ENCODE measurements around the gene ADAMTS8. TPM values are rescaled to one million over a fixed set of nuclear protein-coding genes. Genes with fewer than 3 reads are reported as not detected.

ADAMTS8 gene
- total and polyA plus RNA-seq, 2 experiments from 2014 or later, result under 0.01 to 0.10 TPM

DNA sequence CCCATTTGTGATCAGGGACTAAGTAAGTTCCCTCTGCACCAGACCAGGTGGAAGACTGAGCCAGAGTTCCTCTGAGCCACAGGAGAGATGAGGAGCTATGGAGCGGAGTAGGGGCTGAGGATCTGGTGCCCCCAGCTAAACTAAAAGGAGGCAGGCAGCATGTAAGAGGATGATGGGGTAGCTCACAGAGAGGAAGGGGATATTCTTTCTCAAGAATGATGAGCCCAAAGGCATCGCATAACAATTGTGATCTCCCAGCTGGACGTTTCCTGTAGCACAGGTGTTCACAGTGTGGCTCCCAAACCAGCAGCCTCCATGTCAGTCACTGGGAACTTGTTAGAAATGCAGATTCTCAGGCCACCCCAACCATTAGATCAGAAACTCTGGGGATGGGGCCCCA is 24.4 kb downstream of the ADAMTS8 start:
- H3K9me2 ChIP-seq (ENCODE audit: insufficient read depth), result no peaks in the 10 kb centered on the region
- peak overlapping the region; percentile 70 for H3K4me2 ChIP-seq (ENCODE audit: unreplicated experiment)
- H3K79me2 ChIP-seq (ENCODE audit: insufficient read depth), result no peaks in the 10 kb centered on the region
- H3K27me3 ChIP-seq (replicated peaks; ENCODE audit: insufficient read depth), result no peaks in the 10 kb centered on the region
- H3F3A ChIP-seq (ENCODE audit: insufficient read depth), result peaks cover 61% of the 10 kb centered on the region
- H3K9me3 ChIP-seq (ENCODE audit: low read depth), result no peaks in the 10 kb centered on the region
- in situ Hi-C loops (cut with MboI), result no loop called here
- H3K4me3 ChIP-seq, result 0 out of 2 replicates have a peak overlapping the region, but pooled peaks have one; percentile 32
- 79 to 83% methylated on average over 3 of the region's 3 CpGs for WGBS, 2 experiments (ENCODE audit: low coverage in 1 of 2, low lambda C conversion rate in 2 of 2, missing lambda C conversion rate in 2 of 2)
- no peaks in the 10 kb centered on the region for H4K20me1 ChIP-seq (ENCODE audit: insufficient read depth)
- TF ChIP-seq EZH2phosphoT487 (IDR thresholded peaks at IDR 0.05; ENCODE audit: insufficient read depth, low read depth) (no peak), EZH2 (IDR thresholded peaks at IDR 0.05; ENCODE audit: insufficient read depth, poor library complexity, severe bottlenecking) (no peak)
- H3K36me3 ChIP-seq (ENCODE audit: low read depth), result no peaks in the 10 kb centered on the region
- H3K9ac ChIP-seq, result peak overlapping the region; percentile 11; the same call in 1 of the 2 replicates
- H3K27ac ChIP-seq, result peak overlapping the region; percentile 71
- H2AFZ ChIP-seq, result no peak overlapping the region
- H3K4me1 ChIP-seq (ENCODE audit: insufficient read depth), result peaks cover 53% of the 10 kb centered on the region
- DNase-seq, result no peak

DNA sequence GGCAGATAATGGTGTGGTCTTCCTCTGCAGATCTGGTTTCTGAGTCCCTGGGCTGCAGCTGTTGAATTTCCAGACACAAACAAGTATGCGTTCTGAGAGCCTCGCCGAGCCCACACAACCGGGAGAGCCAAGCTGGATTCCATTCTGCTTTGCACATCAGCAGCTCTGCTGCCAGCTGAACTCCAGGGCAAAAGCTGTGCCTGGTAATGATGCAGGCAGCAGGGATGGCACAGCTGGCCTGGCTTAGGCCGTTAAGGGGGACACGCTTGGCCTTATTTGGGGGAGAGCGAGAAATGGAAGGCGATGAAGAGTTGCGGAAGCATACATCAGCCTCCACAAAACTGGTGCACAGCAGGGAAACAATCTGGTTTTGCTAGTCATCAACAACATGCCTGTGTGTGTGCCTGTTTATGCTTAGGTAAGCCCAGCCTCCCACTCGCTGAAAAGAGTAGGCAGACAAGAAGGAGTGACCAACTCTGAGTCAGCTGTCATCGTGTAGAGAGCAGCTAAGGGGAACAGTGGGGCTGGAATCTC is 25.1 kb downstream of the ADAMTS8 start:
- H3K9me3 ChIP-seq (ENCODE audit: low read depth), result no peaks in the 10 kb centered on the region
- 1 to 2% methylated on average over 11 of the region's 11 CpGs for WGBS, 2 experiments (ENCODE audit: low coverage in 1 of 2, low lambda C conversion rate in 2 of 2, missing lambda C conversion rate in 2 of 2)
- no peaks in the 10 kb centered on the region for H4K20me1 ChIP-seq (ENCODE audit: insufficient read depth)
- in situ Hi-C loops (cut with MboI), result no loop called here
- peaks cover 50% of the 10 kb centered on the region for H3K4me1 ChIP-seq (ENCODE audit: insufficient read depth)
- DNase-seq, result peak; percentile 97
- TF ChIP-seq EZH2 (IDR thresholded peaks at IDR 0.05; ENCODE audit: insufficient read depth, poor library complexity, severe bottlenecking) (no peak), EZH2phosphoT487 (IDR thresholded peaks at IDR 0.05; ENCODE audit: insufficient read depth, low read depth) (0 out of 2 replicates have a peak, but pooled peaks have one; percentile 24)
- no peaks in the 10 kb centered on the region for H3K36me3 ChIP-seq (ENCODE audit: low read depth)
- H2AFZ ChIP-seq, result peak overlapping the region; percentile 42
- H3K4me2 ChIP-seq (ENCODE audit: unreplicated experiment), result peak overlapping the region; percentile 70
- H3K79me2 ChIP-seq (ENCODE audit: insufficient read depth), result no peaks in the 10 kb centered on the region
- peak overlapping the region; percentile 32 for H3K4me3 ChIP-seq
- H3K9ac ChIP-seq, result peak overlapping the region; percentile 11; the same call in 1 of the 2 replicates
- peak overlapping the region; percentile 71 for H3K27ac ChIP-seq
- no peaks in the 10 kb centered on the region for H3K9me2 ChIP-seq (ENCODE audit: insufficient read depth)
- H3F3A ChIP-seq (ENCODE audit: insufficient read depth), result peaks cover 54% of the 10 kb centered on the region
- no peaks in the 10 kb centered on the region for H3K27me3 ChIP-seq (replicated peaks; ENCODE audit: insufficient read depth)

DNA sequence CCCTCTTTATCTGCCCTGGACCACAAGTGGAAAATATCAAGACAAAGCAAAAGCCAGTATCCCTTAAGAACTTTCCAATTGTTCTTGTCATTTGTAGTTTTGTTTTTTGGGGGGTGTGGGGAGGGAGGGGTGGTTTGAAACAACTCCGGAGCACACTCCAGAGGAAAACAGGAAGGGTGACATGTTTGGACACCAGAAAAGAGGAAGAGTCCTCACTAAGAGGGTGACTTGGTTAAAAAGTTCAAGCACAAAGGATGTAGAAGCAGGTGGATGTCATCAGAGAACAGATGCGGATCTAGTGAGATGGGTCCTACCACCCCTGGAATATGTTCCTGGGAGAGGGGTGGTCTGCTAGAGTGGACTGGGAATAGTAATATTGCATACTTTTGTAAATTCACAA is 25.8 kb downstream of the ADAMTS8 start:
- WGBS, 2 experiments (ENCODE audit: low coverage in 1 of 2, low lambda C conversion rate in 2 of 2, missing lambda C conversion rate in 2 of 2), result 53 to 56% methylated on average over 2 of the region's 2 CpGs
- H2AFZ ChIP-seq, result no peak overlapping the region
- no peaks in the 10 kb centered on the region for H3K9me2 ChIP-seq (ENCODE audit: insufficient read depth)
- no peaks in the 10 kb centered on the region for H3K27me3 ChIP-seq (replicated peaks; ENCODE audit: insufficient read depth)
- no peak for DNase-seq
- H4K20me1 ChIP-seq (ENCODE audit: insufficient read depth), result no peaks in the 10 kb centered on the region
- H3K4me2 ChIP-seq (ENCODE audit: unreplicated experiment), result peak overlapping the region; percentile 70
- H3K36me3 ChIP-seq (ENCODE audit: low read depth), result no peaks in the 10 kb centered on the region
- no peak overlapping the region for H3K4me3 ChIP-seq
- peaks cover 48% of the 10 kb centered on the region for H3F3A ChIP-seq (ENCODE audit: insufficient read depth)
- H3K9me3 ChIP-seq (ENCODE audit: low read depth), result no peaks in the 10 kb centered on the region
- peak overlapping the region; percentile 71; the same call in 1 of the 2 replicates for H3K27ac ChIP-seq
- in situ Hi-C loops (cut with MboI), result no loop called here
- H3K9ac ChIP-seq, result no peak overlapping the region
- TF ChIP-seq EZH2phosphoT487 (IDR thresholded peaks at IDR 0.05; ENCODE audit: insufficient read depth, low read depth) (no peak), EZH2 (IDR thresholded peaks at IDR 0.05; ENCODE audit: insufficient read depth, poor library complexity, severe bottlenecking) (no peak)
- peaks cover 43% of the 10 kb centered on the region for H3K4me1 ChIP-seq (ENCODE audit: insufficient read depth)
- H3K79me2 ChIP-seq (ENCODE audit: insufficient read depth), result no peaks in the 10 kb centered on the region

DNA sequence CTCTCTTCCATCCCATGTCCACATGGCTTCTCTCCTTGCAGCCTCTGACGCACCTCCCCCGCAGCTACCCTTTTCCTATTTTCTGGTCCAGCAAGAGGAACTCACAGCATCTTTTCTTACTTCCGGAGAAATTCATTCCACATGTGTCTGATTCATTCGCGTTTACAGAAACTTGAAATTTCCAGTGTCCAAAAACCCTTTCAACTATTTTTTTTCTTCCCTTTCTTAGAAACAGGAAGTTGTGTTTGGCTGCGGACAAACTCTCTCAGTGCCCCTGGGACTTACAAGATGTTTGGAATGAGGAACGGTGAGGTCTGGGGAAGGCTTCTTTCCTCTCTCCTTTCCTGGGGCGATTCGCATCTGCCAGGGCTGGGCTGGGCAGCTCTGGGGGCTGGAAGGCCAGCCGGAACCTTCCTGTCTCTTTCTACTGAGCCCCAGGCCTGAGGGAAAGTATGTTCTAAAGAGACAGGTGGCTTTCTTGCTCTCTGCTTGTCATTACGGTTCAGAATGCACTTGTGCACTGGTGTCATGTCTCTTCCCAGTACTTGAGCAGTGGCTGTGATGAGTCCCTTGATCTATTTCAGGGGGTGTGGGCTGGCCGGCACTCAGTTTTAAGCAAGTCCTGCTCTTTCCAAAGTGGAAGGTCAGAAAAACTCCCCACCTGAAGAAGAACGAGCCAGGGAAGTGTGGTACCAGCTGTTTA is 27.5 kb downstream of the ADAMTS8 start:
- H3K27ac ChIP-seq, result peak overlapping the region; percentile 33
- peak overlapping the region; percentile 41 for H2AFZ ChIP-seq
- H3K9ac ChIP-seq, result no peak overlapping the region

More for the DNA sequence above, 27.5 kb downstream of the ADAMTS8 start:
- Histone ChIP-seq H3F3A (ENCODE audit: insufficient read depth) (peaks cover 45% of the 10 kb centered on the region), H3K4me3 (peak overlapping the region; percentile 7), H3K27me3 (replicated peaks; ENCODE audit: insufficient read depth) (no peaks in the 10 kb centered on the region), H3K79me2 (ENCODE audit: insufficient read depth) (no peaks in the 10 kb centered on the region), H3K9me2 (ENCODE audit: insufficient read depth) (no peaks in the 10 kb centered on the region), H3K36me3 (ENCODE audit: low read depth) (no peaks in the 10 kb centered on the region), H3K4me1 (ENCODE audit: insufficient read depth) (peaks cover 38% of the 10 kb centered on the region), H3K4me2 (ENCODE audit: unreplicated experiment) (peak overlapping the region; percentile 49), H4K20me1 (ENCODE audit: insufficient read depth) (no peaks in the 10 kb centered on the region), H3K9me3 (ENCODE audit: low read depth) (no peaks in the 10 kb centered on the region)
- TF ChIP-seq EZH2phosphoT487 (IDR thresholded peaks at IDR 0.05; ENCODE audit: insufficient read depth, low read depth), result no peak
- TF ChIP-seq EZH2 (IDR thresholded peaks at IDR 0.05; ENCODE audit: insufficient read depth, poor library complexity, severe bottlenecking), result no peak
- DNase-seq, result peak; percentile 89
- in situ Hi-C loops (cut with MboI), result no loop called here
- 9 to 10% methylated on average over 13 of the region's 13 CpGs for WGBS, 2 experiments (ENCODE audit: low coverage in 1 of 2, low lambda C conversion rate in 2 of 2, missing lambda C conversion rate in 2 of 2)

Measured in GM23248 (cell line).